Peyer's patch (tissue), 4 donors: ENCODE data around the gene ATRIP.

Experiments used
- POLR2A ChIP-seq, 2 donors: fragments of 450-650 bp; IDR thresholded peaks; one replicate each; pipeline ENCODE4 v1.5.1; 2017; ENCODE audit warnings: antibody characterized with exemption in 2 of 2, mild to moderate bottlenecking in 2 of 2, moderate library complexity in 2 of 2
- TF ChIP-seq, protein P1 (sequence below), 6 experiments: fragments of 450-650 bp in 4 of 6; fragments of 200-600 bp in 2 of 6; sonication (generic) in 1 of 6; IDR thresholded peaks; one replicate each; pipeline ENCODE4 v1.5.1; 2017 to 2019; ENCODE audit warnings: antibody characterized with exemption in 6 of 6, mild to moderate bottlenecking in 3 of 6, moderate library complexity in 1 of 6

DNA sequence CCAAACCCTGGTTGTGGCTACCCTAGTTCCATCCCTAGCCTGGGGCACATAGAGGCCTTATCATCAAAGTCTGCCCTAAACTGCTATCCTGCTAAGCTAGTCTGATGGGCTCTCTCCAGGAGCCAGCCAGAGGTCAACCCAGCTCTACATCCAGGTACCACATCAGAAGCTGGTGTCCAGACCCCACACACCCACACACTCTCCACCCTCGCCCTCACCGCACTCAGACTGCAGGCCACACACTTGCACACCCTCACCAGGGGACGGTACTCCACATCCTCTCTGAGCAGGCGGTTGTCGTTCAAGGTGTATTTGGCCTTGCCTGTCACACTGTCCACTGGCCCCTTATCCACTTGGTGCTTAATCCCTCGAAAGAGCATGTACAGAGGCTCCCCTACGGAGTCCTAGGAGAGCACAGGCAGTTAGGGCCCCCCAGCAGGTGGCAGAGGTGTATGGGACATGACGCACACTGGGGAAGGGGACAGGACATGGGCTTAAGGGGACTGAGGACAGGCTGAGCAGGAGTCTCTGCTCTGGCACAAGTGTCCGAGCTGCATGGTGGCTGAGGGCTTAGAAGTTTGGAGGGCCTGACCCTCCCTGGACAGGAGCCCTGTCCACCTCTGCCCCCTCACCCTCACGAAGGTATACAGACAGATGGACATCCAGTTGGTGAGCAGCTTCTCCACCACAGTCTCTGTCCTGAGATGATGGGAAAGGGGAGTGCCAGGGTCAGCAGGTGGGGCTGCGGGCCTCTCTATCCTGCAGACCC is 34.7 kb upstream of the ATRIP start:
- TF ChIP-seq, protein P1, sequence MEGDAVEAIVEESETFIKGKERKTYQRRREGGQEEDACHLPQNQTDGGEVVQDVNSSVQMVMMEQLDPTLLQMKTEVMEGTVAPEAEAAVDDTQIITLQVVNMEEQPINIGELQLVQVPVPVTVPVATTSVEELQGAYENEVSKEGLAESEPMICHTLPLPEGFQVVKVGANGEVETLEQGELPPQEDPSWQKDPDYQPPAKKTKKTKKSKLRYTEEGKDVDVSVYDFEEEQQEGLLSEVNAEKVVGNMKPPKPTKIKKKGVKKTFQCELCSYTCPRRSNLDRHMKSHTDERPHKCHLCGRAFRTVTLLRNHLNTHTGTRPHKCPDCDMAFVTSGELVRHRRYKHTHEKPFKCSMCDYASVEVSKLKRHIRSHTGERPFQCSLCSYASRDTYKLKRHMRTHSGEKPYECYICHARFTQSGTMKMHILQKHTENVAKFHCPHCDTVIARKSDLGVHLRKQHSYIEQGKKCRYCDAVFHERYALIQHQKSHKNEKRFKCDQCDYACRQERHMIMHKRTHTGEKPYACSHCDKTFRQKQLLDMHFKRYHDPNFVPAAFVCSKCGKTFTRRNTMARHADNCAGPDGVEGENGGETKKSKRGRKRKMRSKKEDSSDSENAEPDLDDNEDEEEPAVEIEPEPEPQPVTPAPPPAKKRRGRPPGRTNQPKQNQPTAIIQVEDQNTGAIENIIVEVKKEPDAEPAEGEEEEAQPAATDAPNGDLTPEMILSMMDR (IDR thresholded peaks at IDR 0.05): no peak
- TF ChIP-seq POLR2A (IDR thresholded peaks at IDR 0.05): no peak
